ENCODE data around the gene CHD6.

DNA sequence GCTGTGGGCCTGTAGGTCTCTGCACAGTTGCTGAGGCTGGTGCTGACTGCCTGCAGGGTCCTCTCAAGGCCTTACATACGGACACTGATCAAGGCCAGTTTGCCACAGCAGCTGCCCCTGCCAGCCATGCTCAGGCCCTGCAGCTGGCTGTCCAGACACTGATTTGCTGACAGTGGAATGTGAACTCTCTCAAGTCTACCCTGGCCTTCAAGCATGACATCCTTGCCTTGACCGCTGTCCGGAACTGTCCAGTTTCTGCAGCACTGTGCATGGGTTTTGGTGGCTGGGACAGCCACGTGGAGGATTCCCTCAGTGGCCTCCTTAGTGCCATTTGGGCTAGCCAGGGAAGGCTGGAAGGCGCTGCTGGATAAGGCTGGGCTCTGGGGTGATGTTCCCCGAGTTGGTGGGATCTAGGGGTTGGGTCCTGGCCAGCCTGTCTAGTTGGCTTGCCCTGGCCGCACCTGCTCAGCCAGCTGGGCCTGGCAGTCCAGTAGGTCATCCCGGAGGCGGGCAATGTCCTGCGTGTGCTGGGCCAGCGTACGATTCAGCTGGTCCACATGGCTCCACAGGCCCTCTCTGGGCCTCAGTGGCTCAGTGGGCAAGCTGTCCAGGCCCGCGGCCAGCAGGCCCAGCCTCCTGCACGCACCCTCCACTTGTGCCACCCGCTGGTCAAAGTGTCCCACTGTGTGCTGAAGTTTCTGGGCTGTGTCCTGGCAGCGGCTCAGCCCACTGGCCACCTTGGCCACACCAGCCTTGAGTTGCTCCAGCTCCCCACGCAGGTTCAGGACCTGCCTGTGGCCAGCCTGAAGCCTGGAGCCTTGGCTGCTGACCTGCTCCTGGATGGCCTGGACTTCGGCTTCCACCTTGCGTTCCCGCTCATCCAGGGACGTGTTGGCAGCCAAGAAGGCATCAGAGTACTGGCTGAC, 257.1 kb downstream of the CHD6 start:
- TF ChIP-seq YY1 (IDR thresholded peaks at IDR 0.05; ENCODE audit: insufficient read depth, insufficient read length) (no peak), SUZ12 (IDR thresholded peaks at IDR 0.05; ENCODE audit: extremely low read depth, insufficient read depth, insufficient read length) (no peak)

Data from NT2/D1 (cell line).